Measurements from ENCODE around the gene NSUN3.

Gene NSUN3

GRCh38 chr3:94130690-94131089, 67.8 kb downstream of the NSUN3 start:
- no peak for DNase-seq (ENCODE audit: low read depth)

GRCh38 chr3:94132777-94133176, 69.9 kb downstream of the NSUN3 start:
- DNase-seq (ENCODE audit: low read depth) = no peak

- DNase-seq (ENCODE audit: low read depth) = no peak
Observed at GRCh38 chr3:94136133-94136532, 73.3 kb downstream of the NSUN3 start.

GRCh38 chr3:94137377-94137776, 74.5 kb downstream of the NSUN3 start:
- DNase-seq (ENCODE audit: low read depth) = no peak

GRCh38 chr3:94146455-94146854, 83.6 kb downstream of the NSUN3 start:
- DNase-seq (ENCODE audit: low read depth) = no peak

- DNase-seq (ENCODE audit: low read depth) = no peak
Observed at GRCh38 chr3:94147012-94147411, 84.2 kb downstream of the NSUN3 start.

- DNase-seq (ENCODE audit: low read depth) = no peak
Observed at GRCh38 chr3:94150113-94150512, 87.3 kb downstream of the NSUN3 start.

GRCh38 chr3:94156626-94157025, 93.8 kb downstream of the NSUN3 start:
- DNase-seq (ENCODE audit: low read depth) = no peak

- no peak for DNase-seq (ENCODE audit: low read depth)
Observed at GRCh38 chr3:94158512-94158911, 95.7 kb downstream of the NSUN3 start.

GRCh38 chr3:94159062-94159828, 96.4 kb downstream of the NSUN3 start:
- no peak for DNase-seq (ENCODE audit: low read depth)

GRCh38 chr3:94162700-94163099, 99.8 kb downstream of the NSUN3 start:
- DNase-seq (ENCODE audit: low read depth) = no peak

- no peak for DNase-seq (ENCODE audit: low read depth)
Observed at GRCh38 chr3:94167346-94167745, 104.5 kb downstream of the NSUN3 start.

- DNase-seq (ENCODE audit: low read depth) = no peak
Observed at GRCh38 chr3:94167796-94168195, 104.9 kb downstream of the NSUN3 start.

- DNase-seq (ENCODE audit: low read depth) = no peak
Observed at GRCh38 chr3:94171954-94172353, 109.1 kb downstream of the NSUN3 start.

GRCh38 chr3:94172695-94173310, 109.9 kb downstream of the NSUN3 start:
- no peak for DNase-seq (ENCODE audit: low read depth)

GRCh38 chr3:94173673-94174434, 111.0 kb downstream of the NSUN3 start:
- DNase-seq (ENCODE audit: low read depth) = no peak

GRCh38 chr3:94175677-94176076, 112.8 kb downstream of the NSUN3 start:
- DNase-seq (ENCODE audit: low read depth) = no peak

- DNase-seq (ENCODE audit: low read depth) = no peak
Observed at GRCh38 chr3:94176988-94177745, 114.3 kb downstream of the NSUN3 start.

Measured in activated gamma-delta T cell treated with anti-CD3 and anti-CD28 coated beads, Interleukin-2, amount 50 U/mL, for 16 hours (primary cell).